Caco-2 (cell line): ENCODE results near the gene LMO3. TPM values are rescaled to one million over a fixed set of nuclear protein-coding genes. Genes with fewer than 3 reads are reported as not detected.

Source experiments
- BruUV-seq: library from RNA; stranded (reverse); fragments of 400-500 nt; replicated peaks from 2 replicates; lab custom pipeline; 2021; lab: Mats Ljungman, UMichigan
- CTCF ChIA-PET: fragments of 300-600 bp; sonication (Branson Sonifier 250); formaldehyde crosslinking; loops from one replicate; lab custom pipeline; 2022; ENCODE audit warnings: antibody characterized with exemption; lab: Charles Lee
- POLR2A ChIA-PET: fragments of 300-600 bp; sonication (Branson Sonifier 250); formaldehyde crosslinking; loops from one replicate; lab custom pipeline; 2022; ENCODE audit warnings: antibody characterized with exemption; lab: Charles Lee
- DNase-seq, 2 experiments: peaks; one replicate each; pipeline versions ENCODE4 v3.0.0 to v3.0.0-alpha.2; 2020 to 2022
- H3K27me3 ChIP-seq: replicated peaks from 2 replicates; pipeline ENCODE4 v1.6.0; 2011; ENCODE audit warnings: low read length; ENCODE audit not compliant: control insufficient read depth, insufficient read depth
- H3K36me3 ChIP-seq: 2 replicates; pipeline ENCODE4 v1.5.1; 2011; ENCODE audit warnings: low read length; ENCODE audit not compliant: control insufficient read depth, insufficient read depth
- H3K4me1 ChIP-seq: fragments of 250-450 bp; sonication (Bioruptor Pico); 2 replicates; pipeline ENCODE4 v1.5.1; 2020; ENCODE audit warnings: mild to moderate bottlenecking
- H3K4me3 ChIP-seq: 2 replicates; pipeline ENCODE4 v1.5.1; 2011; ENCODE audit warnings: low read depth, mild to moderate bottlenecking, control low read depth, low read length
- H3K9me3 ChIP-seq: fragments of 250-450 bp; sonication (Bioruptor Pico); 2 replicates; pipeline ENCODE4 v1.5.1; 2020; ENCODE audit warnings: mild to moderate bottlenecking, moderate library complexity
- H3K27ac Mint-ChIP-seq: one replicate; pipeline ENCODE4 v1.8.0; 2022; ENCODE audit warnings: mixed read lengths; ENCODE audit not compliant: unreplicated experiment
- H3K27me3 Mint-ChIP-seq: one replicate; pipeline ENCODE4 v1.8.0; 2022; ENCODE audit warnings: mixed read lengths; ENCODE audit not compliant: insufficient read depth, unreplicated experiment
- H3K36me3 Mint-ChIP-seq: one replicate; pipeline ENCODE4 v1.8.0; 2022; ENCODE audit warnings: mild to moderate bottlenecking, mixed read lengths; ENCODE audit not compliant: insufficient read depth, unreplicated experiment
- H3K4me1 Mint-ChIP-seq: one replicate; pipeline ENCODE4 v1.8.0; 2022; ENCODE audit warnings: low read depth, mixed read lengths; ENCODE audit not compliant: unreplicated experiment
- H3K4me3 Mint-ChIP-seq: one replicate; pipeline ENCODE4 v1.8.0; 2022; ENCODE audit warnings: mild to moderate bottlenecking, moderate library complexity, mixed read lengths; ENCODE audit not compliant: unreplicated experiment
- H3K9me3 Mint-ChIP-seq: one replicate; pipeline ENCODE4 v1.8.0; 2022; ENCODE audit warnings: mixed read lengths; ENCODE audit not compliant: unreplicated experiment
- CTCF ChIP-seq, 2 experiments: fragments of 200-600 bp in 1 of 2; IDR thresholded peaks; 1 replicate in 1 of 2; 2 replicates in 1 of 2; pipeline versions ENCODE4 v1.5.1 to v1.8.0; 2011 to 2022; ENCODE audit warnings: antibody characterized with exemption in 1 of 2, control low read depth in 1 of 2, inconsistent platforms in 1 of 2, low read depth in 1 of 2, low read length in 1 of 2, mild to moderate bottlenecking in 1 of 2, moderate library complexity in 1 of 2; ENCODE audit not compliant: insufficient read depth in 1 of 2, severe bottlenecking in 1 of 2, unreplicated experiment in 1 of 2
- intact Hi-C: fragments of 100-400 bp; cut with micrococcal nuclease; formaldehyde crosslinking; loops from one replicate; pipeline ENCODE4 v1.10.0; 2022; ENCODE audit not compliant: unreplicated experiment
- total RNA-seq: library from RNA; stranded (reverse); gene quantifications from 2 replicates; pipeline ENCODE4 v1.2.3, GENCODE V29; 2022

Gene LMO3
- total RNA-seq, 1 experiment from 2014 or later, result not detected

GRCh38 chr12:16626991-16627390 is 21.0 kb upstream of the LMO3 start:
- no TSS peak for BruUV-seq
- Histone ChIP-seq H3K9me3 (no peaks in the 10 kb centered on the region), H3K27me3 (no peaks in the 10 kb centered on the region), H3K4me3 (no peak overlapping the region), H3K4me1 (no peaks in the 10 kb centered on the region), H3K36me3 (no peaks in the 10 kb centered on the region)
- POLR2A ChIA-PET, result no interaction called here
- H3K36me3 Mint-ChIP-seq, result no peaks in the 10 kb centered on the region
- CTCF ChIA-PET, result no interaction called here
- no peak overlapping the region for H3K4me3 Mint-ChIP-seq
- H3K4me1 Mint-ChIP-seq, result no peaks in the 10 kb centered on the region
- H3K9me3 Mint-ChIP-seq, result no peaks in the 10 kb centered on the region
- no peak for TF ChIP-seq CTCF (IDR thresholded peaks at IDR 0.05; ENCODE audit: insufficient read depth in 1 of 2, low read depth in 1 of 2, low read length in 1 of 2, severe bottlenecking in 1 of 2, unreplicated experiment in 1 of 2)
- no peak overlapping the region for H3K27ac Mint-ChIP-seq
- DNase-seq, result no peak
- H3K27me3 Mint-ChIP-seq, result no peaks in the 10 kb centered on the region
- intact Hi-C loops, result no loop called here

DNA sequence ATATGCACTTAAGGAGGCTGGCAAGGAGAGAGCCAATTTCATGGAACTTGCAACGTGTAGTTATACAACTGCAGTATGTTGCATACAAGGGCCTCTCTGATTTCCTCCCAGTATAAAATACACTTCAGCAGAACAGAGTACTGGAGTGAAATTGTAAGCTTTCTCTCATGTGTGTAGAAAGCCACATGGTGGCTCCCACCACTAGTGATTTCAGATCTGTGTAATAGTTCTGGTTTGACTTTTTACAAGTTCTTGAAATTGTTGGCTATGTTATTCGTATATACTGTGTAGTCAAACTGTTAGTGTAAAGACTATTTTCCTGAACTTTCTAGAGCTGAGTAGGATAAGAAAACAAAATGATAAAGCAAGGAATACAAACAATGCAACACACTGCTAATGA is 16.4 kb upstream of the LMO3 start:
- Mint-ChIP-seq H3K4me1 (no peaks in the 10 kb centered on the region), H3K4me3 (no peak overlapping the region), H3K9me3 (no peaks in the 10 kb centered on the region), H3K36me3 (no peaks in the 10 kb centered on the region), H3K27me3 (no peaks in the 10 kb centered on the region), H3K27ac (no peak overlapping the region)
- Histone ChIP-seq H3K9me3 (no peaks in the 10 kb centered on the region), H3K4me3 (no peak overlapping the region), H3K27me3 (no peaks in the 10 kb centered on the region), H3K4me1 (no peaks in the 10 kb centered on the region), H3K36me3 (no peaks in the 10 kb centered on the region)
- ChIA-PET POLR2A (no interaction called here), CTCF (no interaction called here)
- intact Hi-C loops, result no loop called here
- no peak for TF ChIP-seq CTCF (IDR thresholded peaks at IDR 0.05; ENCODE audit: insufficient read depth in 1 of 2, low read depth in 1 of 2, low read length in 1 of 2, severe bottlenecking in 1 of 2, unreplicated experiment in 1 of 2)
- BruUV-seq, result no TSS peak
- DNase-seq, result no peak

DNA sequence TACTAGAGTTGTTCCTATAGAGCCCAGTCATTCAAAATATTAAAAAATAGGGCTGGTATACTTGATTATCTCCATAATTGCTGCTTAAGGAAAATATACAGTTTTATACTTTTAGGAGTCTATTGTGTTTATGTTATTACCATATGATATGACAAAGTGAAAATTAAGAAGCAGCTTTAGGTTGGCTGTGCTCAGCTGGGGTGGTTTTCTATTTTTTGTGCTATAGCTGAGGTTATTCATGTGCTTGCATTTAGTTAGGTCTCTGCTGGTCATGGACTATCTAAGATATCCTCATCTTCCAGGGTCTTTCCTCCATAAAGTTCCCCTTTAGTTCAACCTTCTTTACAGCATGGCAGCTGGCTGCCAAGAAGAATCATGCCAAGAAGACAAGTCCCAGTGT is 13.6 kb upstream of the LMO3 start:
- no TSS peak for BruUV-seq
- intact Hi-C loops, result no loop called here
- H3K9me3 Mint-ChIP-seq, result no peaks in the 10 kb centered on the region
- H3K4me3 Mint-ChIP-seq, result no peak overlapping the region
- no peaks in the 10 kb centered on the region for H3K36me3 Mint-ChIP-seq
- Histone ChIP-seq H3K27me3 (no peaks in the 10 kb centered on the region), H3K4me3 (no peak overlapping the region), H3K9me3 (no peaks in the 10 kb centered on the region), H3K4me1 (no peaks in the 10 kb centered on the region), H3K36me3 (no peaks in the 10 kb centered on the region)
- ChIA-PET CTCF (no interaction called here), POLR2A (no interaction called here)
- peaks cover 6% of the 10 kb centered on the region for H3K27me3 Mint-ChIP-seq
- DNase-seq, result no peak
- no peaks in the 10 kb centered on the region for H3K4me1 Mint-ChIP-seq
- no peak overlapping the region for H3K27ac Mint-ChIP-seq
- TF ChIP-seq CTCF (IDR thresholded peaks at IDR 0.05; ENCODE audit: insufficient read depth in 1 of 2, low read depth in 1 of 2, low read length in 1 of 2, severe bottlenecking in 1 of 2, unreplicated experiment in 1 of 2), result no peak
